IMR-90 (cell line): ENCODE data around the gene STAT5B. TPM values are rescaled to one million over a fixed set of nuclear protein-coding genes. Genes with fewer than 3 reads are reported as not detected.

Source experiments
- ATAC-seq: fragments of 200-7000 bp; cut with Tn5 transposase; 2 replicates; pipeline ENCODE4 v1.9.1; 2020; ENCODE audit warnings: low read depth, mild to moderate bottlenecking, moderate library complexity
- BruUV-seq: library from RNA; stranded (reverse); fragments of 400-500 nt; replicated peaks from 2 replicates; lab custom pipeline; 2021; lab: Mats Ljungman, UMichigan
- CTCF ChIA-PET: fragments of 300-600 bp; formaldehyde crosslinking; extraction: SDS; loops from one replicate; lab custom pipeline; 2021; ENCODE audit warnings: antibody characterized with exemption; lab: Yijun Ruan, JAX
- POLR2A ChIA-PET: fragments of 300-600 bp; sonication (Branson Sonifier 250); formaldehyde crosslinking; loops from one replicate; lab custom pipeline; 2022; ENCODE audit warnings: antibody characterized with exemption; ENCODE audit not compliant: unreplicated experiment; lab: Charles Lee
- DNase-seq: peaks from one replicate; pipeline ENCODE4 v3.0.0; 2013
- H2AFZ ChIP-seq: replicated peaks from 2 replicates; pipeline ENCODE3; 2013; ENCODE audit warnings: low read length, mild to moderate bottlenecking; ENCODE audit not compliant: poor library complexity
- H2AK5ac ChIP-seq: 2 replicates; pipeline ENCODE4 v1.6.1; 2013; ENCODE audit warnings: low read depth, low read length, inconsistent platforms
- H2AK9ac ChIP-seq: replicated peaks from 2 replicates; pipeline ENCODE3; 2013; ENCODE audit warnings: mild to moderate bottlenecking, low read depth, low read length, moderate library complexity; ENCODE audit not compliant: poor library complexity
- H2BK120ac ChIP-seq: 2 replicates; pipeline ENCODE4 v1.6.1; 2013; ENCODE audit warnings: low read depth, low read length, inconsistent platforms
- H2BK15ac ChIP-seq: 3 replicates; pipeline ENCODE4 v1.6.1; 2013; ENCODE audit warnings: low read depth, low read length, inconsistent platforms
- H2BK20ac ChIP-seq: 2 replicates; pipeline ENCODE4 v1.6.1; 2013; ENCODE audit warnings: low read depth, mild to moderate bottlenecking, inconsistent platforms, low read length, moderate library complexity
- H2BK5ac ChIP-seq: 2 replicates; pipeline ENCODE4 v1.6.1; 2013; ENCODE audit warnings: mild to moderate bottlenecking, low read depth, low read length, inconsistent platforms; ENCODE audit not compliant: poor library complexity, severe bottlenecking
- H3K14ac ChIP-seq: replicated peaks from 2 replicates; pipeline ENCODE4 v1.6.1; 2013; ENCODE audit warnings: low read depth, low read length, inconsistent platforms
- H3K18ac ChIP-seq: 2 replicates; pipeline ENCODE4 v1.6.1; 2013; ENCODE audit warnings: low read depth, low read length, control low read depth
- H3K23ac ChIP-seq: 2 replicates; pipeline ENCODE4 v1.6.1; 2013; ENCODE audit warnings: low read depth, low read length, inconsistent platforms
- H3K27ac ChIP-seq: 2 replicates; pipeline ENCODE4 v1.5.1; 2013; ENCODE audit warnings: mild to moderate bottlenecking, control low read depth, low read length; ENCODE audit not compliant: insufficient read depth
- H3K27me3 ChIP-seq: 2 replicates; pipeline ENCODE4 v1.6.1; 2013; ENCODE audit warnings: low read length; ENCODE audit not compliant: control insufficient read depth, insufficient read depth
- H3K36me3 ChIP-seq: 2 replicates; pipeline ENCODE4 v1.6.1; 2013; ENCODE audit warnings: low read length, mixed read lengths; ENCODE audit not compliant: control insufficient read depth, insufficient read depth
- H3K4ac ChIP-seq: 2 replicates; pipeline ENCODE4 v1.6.1; 2013; ENCODE audit warnings: low read depth, low read length, inconsistent platforms
- H3K4me1 ChIP-seq: 2 replicates; pipeline ENCODE4 v1.6.1; 2013; ENCODE audit warnings: low read length, mixed read lengths; ENCODE audit not compliant: control insufficient read depth, insufficient read depth
- H3K4me2 ChIP-seq: 2 replicates; pipeline ENCODE4 v1.6.1; 2013; ENCODE audit warnings: low read depth, mild to moderate bottlenecking, control low read depth, low read length, moderate library complexity
- H3K4me3 ChIP-seq: 2 replicates; pipeline ENCODE4 v1.5.1; 2013; ENCODE audit warnings: low read depth, mild to moderate bottlenecking, control low read depth, low read length, moderate library complexity; ENCODE audit not compliant: insufficient read depth
- H3K56ac ChIP-seq: 2 replicates; pipeline ENCODE4 v1.6.1; 2013; ENCODE audit warnings: low read length, inconsistent platforms; ENCODE audit not compliant: insufficient read depth; ENCODE audit errors: extremely low read depth
- H3K79me1 ChIP-seq, 2 experiments: 2 replicates each; pipeline ENCODE4 v1.6.1; 2013; ENCODE audit warnings: low read length in 2 of 2, inconsistent platforms in 1 of 2, low read depth in 1 of 2
- H3K9ac ChIP-seq: 2 replicates; pipeline ENCODE4 v1.6.1; 2013; ENCODE audit warnings: low read depth, low read length, control low read depth
- H3K9me1 ChIP-seq: 2 replicates; pipeline ENCODE4 v1.6.1; 2013; ENCODE audit warnings: low read length, inconsistent platforms; ENCODE audit not compliant: insufficient read depth
- H3K9me3 ChIP-seq: 2 replicates; pipeline ENCODE4 v1.6.1; 2013; ENCODE audit warnings: low read length; ENCODE audit not compliant: control insufficient read depth, insufficient read depth
- H4K20me1 ChIP-seq: 2 replicates; pipeline ENCODE4 v1.6.1; 2013; ENCODE audit warnings: low read length, inconsistent platforms; ENCODE audit not compliant: insufficient read depth
- H4K5ac ChIP-seq: 2 replicates; pipeline ENCODE4 v1.6.1; 2013; ENCODE audit warnings: mild to moderate bottlenecking, low read depth, low read length, control low read depth
- H4K8ac ChIP-seq, 2 experiments: 2 replicates each; pipeline ENCODE4 v1.6.1; 2013; ENCODE audit warnings: low read depth in 2 of 2, low read length in 2 of 2, control low read depth in 1 of 2, inconsistent platforms in 1 of 2
- H4K91ac ChIP-seq: 2 replicates; pipeline ENCODE4 v1.6.1; 2013; ENCODE audit warnings: low read depth, low read length, inconsistent platforms; ENCODE audit not compliant: insufficient read depth
- CEBPB ChIP-seq: IDR thresholded peaks from 2 replicates; pipeline ENCODE4 v1.6.1; 2012; ENCODE audit warnings: low read depth, low read length, improper control_type of control experiment
- CHD1 ChIP-seq: IDR thresholded peaks from 2 replicates; pipeline ENCODE4 v1.6.1; 2012; ENCODE audit warnings: low read depth, low read length, improper control_type of control experiment
- FOS ChIP-seq: fragments of 150-350 bp; IDR thresholded peaks from 2 replicates; pipeline ENCODE4 v1.6.1; 2016; ENCODE audit warnings: low read depth, low read length
- MAZ ChIP-seq: IDR thresholded peaks from 2 replicates; pipeline ENCODE4 v1.6.1; 2012; ENCODE audit warnings: low read depth, mild to moderate bottlenecking, low read length, improper control_type of control experiment, moderate library complexity, borderline replicate concordance
- MXI1 ChIP-seq: IDR thresholded peaks from 2 replicates; pipeline ENCODE4 v1.6.1; 2012; ENCODE audit warnings: low read depth, mild to moderate bottlenecking, low read length, moderate library complexity, borderline replicate concordance
- POLR2A ChIP-seq: IDR thresholded peaks from 2 replicates; pipeline ENCODE4 v1.6.1; 2012; ENCODE audit warnings: mild to moderate bottlenecking, low read depth, low read length
- RAD21 ChIP-seq: IDR thresholded peaks from 2 replicates; pipeline ENCODE4 v1.6.1; 2012; ENCODE audit warnings: low read length, improper control_type of control experiment
- WGBS, 2 experiments: methylation state at CpG; one replicate each; pipeline versions ENCODE4 v1.1.5 to v1.1.7; 2013; ENCODE audit warnings: missing lambda C conversion rate in 2 of 2; ENCODE audit not compliant: insufficient read length in 1 of 2; ENCODE audit errors: extremely low coverage in 2 of 2; 5-methylcytosine and 5-hydroxymethylcytosine counted together
- dilution Hi-C: fragments of 300-500 bp; cut with HindIII; formaldehyde crosslinking; loops from one replicate; pipeline ENCODE4 v1.14.3; 2018; ENCODE audit warnings: low sequenced_read_pairs; ENCODE audit not compliant: unreplicated experiment
- in situ Hi-C: fragments of 300-500 bp; cut with MboI; formaldehyde crosslinking; loops from 3 replicates; pipeline ENCODE4 v1.14.3; 2019; ENCODE audit warnings: low sequenced_read_pairs, inconsistent platforms, mixed read lengths
- intact Hi-C: fragments of 100-400 bp; cut with micrococcal nuclease; formaldehyde crosslinking; loops from 2 replicates; pipeline ENCODE4 v1.10.0; 2022
- polyA plus RNA-seq, 3 experiments: library from polyadenylated mRNA; depleted of rRNA; stranded (reverse); fragments of >200 nt; gene quantifications; 2 replicates each; pipeline ENCODE4 v1.2.3, GENCODE V29; 2012; ENCODE audit warnings: low replicate concordance in 1 of 3
- total RNA-seq: library from RNA; depleted of rRNA; stranded (reverse); fragments of >200 nt; gene quantifications from 2 replicates; pipeline ENCODE4 v1.2.3, GENCODE V29; 2012
- TF ChIP-seq, protein P1 (sequence below): fragments of 150-350 bp; IDR thresholded peaks from 2 replicates; pipeline ENCODE4 v1.6.1; 2017; ENCODE audit warnings: mild to moderate bottlenecking, antibody characterized with exemption, low read length, low read depth

The STAT5B gene
- total and polyA plus RNA-seq, 2 of the 4 experiments (the other 2 are of a cell fraction) = 24.4 to 29.6 TPM

DNA sequence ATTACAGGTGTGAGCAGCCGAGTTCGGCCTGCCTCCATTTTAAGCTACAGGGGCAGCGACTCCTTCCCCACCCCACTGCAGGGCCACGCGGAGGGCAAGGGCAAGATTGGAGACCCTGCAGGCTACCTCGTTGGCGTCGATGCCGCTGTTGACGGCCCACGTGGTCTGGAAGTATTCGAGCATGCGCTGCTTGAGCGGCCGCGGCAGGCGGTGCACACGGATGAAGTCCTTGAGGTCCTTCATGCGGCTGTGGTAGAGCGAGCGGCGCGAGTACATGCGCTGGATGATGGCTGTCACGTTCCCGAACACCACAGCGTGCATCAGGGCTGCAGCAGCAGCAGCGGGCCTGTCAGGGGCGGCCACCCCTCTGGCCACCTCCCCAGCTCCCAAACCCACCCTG, 106.8 kb downstream of the STAT5B start:
- no peak overlapping the region for H2AK9ac ChIP-seq
- ChIA-PET CTCF (no interaction called here), POLR2A (no interaction called here)
- dilution Hi-C loops = no loop called here
- H3K9me1 ChIP-seq = no peaks in the 10 kb centered on the region
- H3K27ac ChIP-seq = no peak overlapping the region
- H3K27me3 ChIP-seq = peaks cover 41% of the 10 kb centered on the region
- H3K4me1 ChIP-seq = no peaks in the 10 kb centered on the region
- no peak overlapping the region for H3K4ac ChIP-seq
- H4K5ac ChIP-seq = no peak overlapping the region
- H4K8ac ChIP-seq = no peak overlapping the region
- no peaks in the 10 kb centered on the region for H3K79me1 ChIP-seq
- in situ Hi-C loops = no loop called here
- H4K20me1 ChIP-seq = no peaks in the 10 kb centered on the region
- H2BK20ac ChIP-seq = no peak overlapping the region
- DNase-seq (no peak), ATAC-seq (no peak)
- H2BK15ac ChIP-seq = no peak overlapping the region
- H3K4me3 ChIP-seq = no peak overlapping the region
- no peak overlapping the region for H3K4me2 ChIP-seq
- H3K56ac ChIP-seq = no peak overlapping the region
- no TSS peak for BruUV-seq
- no peak overlapping the region for H2AK5ac ChIP-seq
- H2AFZ ChIP-seq = no peak overlapping the region
- no peak overlapping the region for H2BK5ac ChIP-seq
- 91% methylated on average over 19 of the region's 29 CpGs; no CpG with 5 or more reads in 1 of the 2 experiments for WGBS, 2 experiments
- H2BK120ac ChIP-seq = no peak overlapping the region
- no peak overlapping the region for H3K18ac ChIP-seq
- intact Hi-C loops = no loop called here
- no peak overlapping the region for H4K91ac ChIP-seq
- no peak overlapping the region for H3K9ac ChIP-seq
- no peaks in the 10 kb centered on the region for H3K36me3 ChIP-seq
- H3K9me3 ChIP-seq = no peaks in the 10 kb centered on the region
- H3K14ac ChIP-seq = no peak overlapping the region
- no peak overlapping the region for H3K23ac ChIP-seq
- TF ChIP-seq, protein P1, sequence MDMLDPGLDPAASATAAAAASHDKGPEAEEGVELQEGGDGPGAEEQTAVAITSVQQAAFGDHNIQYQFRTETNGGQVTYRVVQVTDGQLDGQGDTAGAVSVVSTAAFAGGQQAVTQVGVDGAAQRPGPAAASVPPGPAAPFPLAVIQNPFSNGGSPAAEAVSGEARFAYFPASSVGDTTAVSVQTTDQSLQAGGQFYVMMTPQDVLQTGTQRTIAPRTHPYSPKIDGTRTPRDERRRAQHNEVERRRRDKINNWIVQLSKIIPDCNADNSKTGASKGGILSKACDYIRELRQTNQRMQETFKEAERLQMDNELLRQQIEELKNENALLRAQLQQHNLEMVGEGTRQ = no peak
- TF ChIP-seq POLR2A (no peak), MAZ (no peak), FOS (no peak), CEBPB (no peak), CHD1 (no peak), RAD21 (no peak), MXI1 (no peak)
